WTC11 (cell line): Measurements from ENCODE around the gene GLIPR1. TPM values are rescaled to one million over a fixed set of nuclear protein-coding genes. Genes with fewer than 3 reads are reported as not detected.

ENCODE experiments used
- ATAC-seq: fragments of 200-7000 bp; cut with Tn5 transposase; 2 replicates; pipeline ENCODE4 v1.10.0; 2021; ENCODE audit warnings: mild to moderate bottlenecking, moderate library complexity
- CTCF ChIA-PET: fragments of 300-600 bp; sonication (Branson Sonifier 250); formaldehyde crosslinking; loops from one replicate; lab custom pipeline; 2021; ENCODE audit warnings: antibody characterized with exemption; lab: Charles Lee
- POLR2A ChIA-PET: fragments of 350-600 bp; sonication (Branson Sonifier 250); formaldehyde crosslinking; loops from one replicate; lab custom pipeline; 2021; ENCODE audit warnings: antibody characterized with exemption; lab: Charles Lee
- DNase-seq: peaks from one replicate; pipeline ENCODE4 v3.0.0; 2021; ENCODE audit warnings: low spot score
- H3K27ac Mint-ChIP-seq: 2 replicates; pipeline ENCODE4 v1.8.0; 2021; ENCODE audit warnings: mixed read lengths
- H3K27me3 Mint-ChIP-seq: 2 replicates; pipeline ENCODE4 v1.8.0; 2021; ENCODE audit warnings: low read depth, mild to moderate bottlenecking, moderate library complexity, mixed read lengths
- H3K36me3 Mint-ChIP-seq: 2 replicates; pipeline ENCODE4 v1.8.0; 2021; ENCODE audit warnings: mixed read lengths
- H3K4me1 Mint-ChIP-seq: 2 replicates; pipeline ENCODE4 v1.8.0; 2022; ENCODE audit warnings: mixed read lengths
- H3K4me3 Mint-ChIP-seq: 2 replicates; pipeline ENCODE4 v1.8.0; 2021; ENCODE audit warnings: mild to moderate bottlenecking, moderate library complexity, mixed read lengths
- H3K9me3 Mint-ChIP-seq: 2 replicates; pipeline ENCODE4 v1.8.0; 2021; ENCODE audit warnings: mixed read lengths
- AFF4 ChIP-seq: sonication (generic); formaldehyde crosslinking; IDR thresholded peaks from 2 replicates; pipeline ENCODE4 v1.8.1; 2023; ENCODE audit warnings: mild to moderate bottlenecking, missing genetic modification reagents, borderline replicate concordance
- AR ChIP-seq: fragments of 250-450 bp; sonication (Bioruptor Pico); IDR thresholded peaks from 2 replicates; pipeline ENCODE4 v1.9.0; 2021; ENCODE audit warnings: mild to moderate bottlenecking
- CDX4 ChIP-seq: fragments of 250-450 bp; sonication (Bioruptor Pico); IDR thresholded peaks from 2 replicates; pipeline ENCODE4 v1.9.0; 2021; ENCODE audit warnings: moderate library complexity, mild to moderate bottlenecking, inconsistent platforms, borderline replicate concordance
- CTCF ChIP-seq: fragments of 200-600 bp; IDR thresholded peaks from 2 replicates; pipeline ENCODE4 v1.8.0; 2022; ENCODE audit warnings: antibody characterized with exemption
- E2F4 ChIP-seq: sonication (generic); formaldehyde crosslinking; IDR thresholded peaks from 2 replicates; pipeline ENCODE4 v1.8.1; 2022; ENCODE audit warnings: low read depth, mild to moderate bottlenecking, moderate library complexity, missing genetic modification reagents, borderline replicate concordance
- ETV6 ChIP-seq: sonication (generic); formaldehyde crosslinking; IDR thresholded peaks from 2 replicates; pipeline ENCODE4 v1.8.1; 2022; ENCODE audit warnings: mild to moderate bottlenecking, missing genetic modification reagents
- JUN ChIP-seq: sonication (generic); formaldehyde crosslinking; IDR thresholded peaks from 2 replicates; pipeline ENCODE4 v1.8.0; 2023; ENCODE audit warnings: mild to moderate bottlenecking, missing genetic modification reagents
- KAT7 ChIP-seq: sonication (generic); formaldehyde crosslinking; IDR thresholded peaks from 2 replicates; pipeline ENCODE4 v1.8.1; 2023; ENCODE audit warnings: missing genetic modification reagents, mild to moderate bottlenecking, borderline replicate concordance
- NFE2L1 ChIP-seq: sonication (generic); formaldehyde crosslinking; IDR thresholded peaks from 2 replicates; pipeline ENCODE4 v1.8.1; 2023; ENCODE audit warnings: missing genetic modification reagents
- PRRX2 ChIP-seq: fragments of 250-450 bp; sonication (Bioruptor Pico); IDR thresholded peaks from 2 replicates; pipeline ENCODE4 v1.8.0; 2021; ENCODE audit warnings: mild to moderate bottlenecking
- SMAD3 ChIP-seq: sonication (generic); formaldehyde crosslinking; IDR thresholded peaks from 2 replicates; pipeline ENCODE4 v1.8.0; 2022; ENCODE audit warnings: missing genetic modification reagents, mild to moderate bottlenecking, borderline replicate concordance
- SMAD4 ChIP-seq: sonication (generic); formaldehyde crosslinking; IDR thresholded peaks from 2 replicates; pipeline ENCODE4 v1.8.0; 2022; ENCODE audit warnings: mild to moderate bottlenecking, missing genetic modification reagents
- ZBTB21 ChIP-seq: sonication (generic); formaldehyde crosslinking; IDR thresholded peaks from 2 replicates; pipeline ENCODE4 v1.8.1; 2023; ENCODE audit warnings: mild to moderate bottlenecking, missing genetic modification reagents, borderline replicate concordance
- ZMAT4 ChIP-seq: fragments of 250-450 bp; sonication (Bioruptor Pico); IDR thresholded peaks from 2 replicates; pipeline ENCODE4 v1.9.0; 2021; ENCODE audit warnings: mild to moderate bottlenecking
- ZNF416 ChIP-seq: fragments of 250-450 bp; sonication (Bioruptor Pico); IDR thresholded peaks from 2 replicates; pipeline ENCODE4 v1.9.0; 2021; ENCODE audit warnings: mild to moderate bottlenecking, inconsistent platforms
- ZNF671 ChIP-seq: fragments of 250-450 bp; sonication (Bioruptor Pico); IDR thresholded peaks from 2 replicates; pipeline ENCODE4 v1.8.0; 2021; ENCODE audit warnings: mild to moderate bottlenecking
- total RNA-seq: library from RNA; stranded (reverse); gene quantifications from 3 replicates; pipeline ENCODE4 v1.2.3, GENCODE V29; 2021

The GLIPR1 gene
- total RNA-seq, 1 experiment from 2014 or later, result 0.28 TPM

GRCh38 chr12:75459755-75460154 is 20.8 kb upstream of the GLIPR1 start:
- H3K9me3 Mint-ChIP-seq, result peaks cover 64% of the 10 kb centered on the region
- CTCF ChIA-PET, result no interaction called here
- ATAC-seq, result no peak
- no peaks in the 10 kb centered on the region for H3K4me1 Mint-ChIP-seq
- no peak overlapping the region for H3K4me3 Mint-ChIP-seq
- H3K27me3 Mint-ChIP-seq, result peaks cover 4% of the 10 kb centered on the region
- POLR2A ChIA-PET, result no interaction called here
- TF ChIP-seq SMAD3 (CRISPR knock-in tag) (no peak), KAT7 (CRISPR knock-in tag) (no peak), SMAD4 (no peak), NFE2L1 (no peak), CDX4 (CRISPR knock-in tag) (no peak), AR (no peak), PRRX2 (no peak), AFF4 (no peak), ZNF671 (CRISPR knock-in tag) (no peak), E2F4 (CRISPR knock-in tag) (no peak), CTCF (no peak), ZNF416 (CRISPR knock-in tag) (no peak), ZBTB21 (CRISPR knock-in tag) (no peak), ZMAT4 (no peak)
- TF ChIP-seq, all 79 proteins: peak for 0
- no peak for DNase-seq
- Mint-ChIP-seq H3K27ac (no peak overlapping the region), H3K36me3 (peaks cover 44% of the 10 kb centered on the region)

GRCh38 chr12:75460204-75460603 is 20.4 kb upstream of the GLIPR1 start:
- H3K36me3 Mint-ChIP-seq, result peaks cover 44% of the 10 kb centered on the region
- H3K4me3 Mint-ChIP-seq, result no peak overlapping the region
- H3K27ac Mint-ChIP-seq, result no peak overlapping the region
- CTCF ChIA-PET, result no interaction called here
- no peak for ATAC-seq
- peaks cover 4% of the 10 kb centered on the region for H3K27me3 Mint-ChIP-seq
- TF ChIP-seq ZBTB21 (CRISPR knock-in tag) (no peak), JUN (CRISPR knock-in tag) (no peak), CTCF (no peak), ETV6 (CRISPR knock-in tag) (no peak)
- TF ChIP-seq, all 79 proteins: peak for 0
- H3K4me1 Mint-ChIP-seq, result no peaks in the 10 kb centered on the region
- DNase-seq, result no peak
- H3K9me3 Mint-ChIP-seq, result peaks cover 61% of the 10 kb centered on the region
- POLR2A ChIA-PET, result no interaction called here
